Tongue (tissue), 2 donors: ENCODE measurements around the gene TIMM10B. TPM values are rescaled to one million over a fixed set of nuclear protein-coding genes. Genes with fewer than 3 reads are reported as not detected.

ENCODE experiments used
- DNase-seq: peaks from one replicate; pipeline ENCODE4 v3.0.0-alpha.2; 2015
- total RNA-seq: library from RNA; depleted of rRNA; stranded (reverse); fragments of >200 nt; gene quantifications from one replicate; pipeline ENCODE4 v1.2.3, GENCODE V29; 2014

Gene TIMM10B
- total RNA-seq, 1 donor from 2014 or later = 28.9 TPM

DNA sequence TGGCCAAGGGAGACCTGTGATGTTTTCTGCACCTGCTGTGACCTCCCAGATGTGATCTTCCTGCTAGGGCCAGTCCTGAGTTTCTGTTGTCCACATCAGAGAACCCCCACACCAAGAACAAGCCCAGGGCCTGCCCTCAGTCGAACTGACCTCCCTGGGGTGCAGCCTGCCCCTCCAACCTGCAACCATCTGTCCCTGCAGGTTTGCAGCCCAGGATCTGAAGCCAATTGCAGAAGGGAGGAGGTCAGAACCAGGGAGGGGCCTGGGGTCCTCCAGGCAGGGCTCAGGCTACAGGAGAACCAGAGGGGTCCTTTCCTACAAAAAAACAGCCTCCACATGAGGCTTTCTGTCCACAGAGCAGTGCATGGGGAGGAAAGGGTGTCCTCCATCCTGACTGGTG lies 8.4 kb upstream of the TIMM10B start:
- no peak for DNase-seq

DNA sequence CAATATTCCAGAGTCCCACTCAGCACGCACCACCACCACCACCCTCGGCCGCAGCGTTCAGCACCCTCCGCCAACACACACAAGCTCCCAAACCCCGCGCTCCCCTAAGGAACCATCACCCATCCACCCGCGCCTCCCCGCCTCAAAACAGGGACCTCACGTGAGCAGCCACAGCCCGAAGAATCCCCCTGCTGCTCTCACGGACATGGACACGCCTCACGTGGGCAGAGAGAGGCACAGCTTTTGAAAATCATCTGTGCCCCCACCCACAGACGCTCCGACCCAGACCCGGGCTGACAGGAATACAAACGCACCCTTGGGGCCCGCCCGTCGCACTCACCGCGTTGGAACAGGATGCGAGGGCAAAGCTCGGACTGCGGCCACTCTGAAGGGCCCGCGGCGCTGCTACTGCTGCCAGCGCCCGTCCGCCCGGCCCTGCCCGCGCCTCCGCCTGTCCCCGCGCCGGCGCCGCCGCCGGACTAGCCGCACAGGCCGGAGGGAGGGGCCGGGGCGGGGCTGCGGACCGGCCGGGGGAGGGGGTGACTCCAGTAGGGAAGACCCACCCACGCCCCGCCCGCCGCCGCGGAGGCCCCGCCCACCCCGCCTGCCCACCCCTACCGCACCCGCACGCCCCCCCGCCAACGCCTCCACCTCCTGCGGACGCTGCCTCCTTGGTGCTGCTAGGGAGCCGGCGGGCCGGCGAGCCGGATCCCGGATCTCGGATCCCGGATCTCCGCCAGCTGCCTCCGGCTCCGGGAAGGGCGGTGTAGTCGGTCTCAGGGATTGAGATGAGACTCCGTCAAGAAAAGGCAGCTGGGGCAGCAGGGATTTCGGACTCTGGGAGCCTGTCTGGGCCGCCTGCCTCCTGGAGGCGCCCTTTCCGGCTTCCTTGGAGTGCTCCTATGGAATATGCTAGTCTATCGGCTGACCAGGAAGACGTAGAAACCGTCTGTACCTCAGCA lies 7.6 kb upstream of the TIMM10B start, which contains the start of gene TRIM3:
TSS of gene TRIM3 (minus strand) at position 491 of the 962 bp plus-strand sequence. CDS start 8,246 bp downstream, outside the sequence.
- peak; percentile 95 for DNase-seq

- DNase-seq = no peak
Observed at GRCh38 chr11:6474413-6474792, 6.9 kb upstream of the TIMM10B start.

- no peak for DNase-seq
Observed at GRCh38 chr11:6474806-6475500, 6.3 kb upstream of the TIMM10B start.

DNA sequence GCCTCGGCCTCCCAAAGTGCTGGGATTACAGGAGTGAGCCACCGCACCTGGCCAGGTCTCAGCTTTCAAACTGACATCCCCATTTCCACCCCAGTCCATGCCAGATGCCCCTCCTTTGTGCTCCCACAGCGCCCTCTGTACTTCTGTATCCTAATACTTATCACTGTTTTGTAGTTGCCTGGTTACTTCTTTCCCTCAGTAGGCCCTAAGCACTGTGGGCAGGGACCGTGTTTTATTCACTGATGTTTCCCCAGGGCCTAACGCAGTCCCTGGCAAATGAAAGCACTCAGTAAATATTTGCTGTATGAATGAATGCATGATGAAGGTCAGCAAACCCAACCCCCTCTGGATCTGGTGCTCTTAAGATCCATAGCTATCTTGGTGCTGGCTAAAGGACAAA lies 5.4 kb upstream of the TIMM10B start:
- no peak for DNase-seq

DNA sequence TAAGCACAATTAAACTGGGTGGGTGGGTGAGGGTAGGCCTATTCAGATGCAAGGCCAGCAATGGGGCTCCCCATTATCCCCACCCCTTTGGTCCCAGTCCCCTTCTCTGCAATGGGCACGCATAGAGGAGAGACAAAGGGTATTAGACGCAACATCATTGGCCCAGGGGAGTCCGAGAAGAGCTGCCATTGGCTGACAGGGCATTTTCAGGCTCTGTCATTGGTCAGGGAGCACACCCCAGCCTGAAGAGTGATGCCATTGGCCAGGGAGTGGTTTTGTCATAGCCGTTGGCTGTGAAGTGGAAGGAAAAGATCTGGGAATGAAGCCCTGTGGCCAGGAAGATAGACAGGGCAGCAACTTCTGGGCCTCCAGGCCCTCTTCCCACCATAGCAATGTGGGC lies 4.7 kb upstream of the TIMM10B start:
- no peak for DNase-seq

DNA sequence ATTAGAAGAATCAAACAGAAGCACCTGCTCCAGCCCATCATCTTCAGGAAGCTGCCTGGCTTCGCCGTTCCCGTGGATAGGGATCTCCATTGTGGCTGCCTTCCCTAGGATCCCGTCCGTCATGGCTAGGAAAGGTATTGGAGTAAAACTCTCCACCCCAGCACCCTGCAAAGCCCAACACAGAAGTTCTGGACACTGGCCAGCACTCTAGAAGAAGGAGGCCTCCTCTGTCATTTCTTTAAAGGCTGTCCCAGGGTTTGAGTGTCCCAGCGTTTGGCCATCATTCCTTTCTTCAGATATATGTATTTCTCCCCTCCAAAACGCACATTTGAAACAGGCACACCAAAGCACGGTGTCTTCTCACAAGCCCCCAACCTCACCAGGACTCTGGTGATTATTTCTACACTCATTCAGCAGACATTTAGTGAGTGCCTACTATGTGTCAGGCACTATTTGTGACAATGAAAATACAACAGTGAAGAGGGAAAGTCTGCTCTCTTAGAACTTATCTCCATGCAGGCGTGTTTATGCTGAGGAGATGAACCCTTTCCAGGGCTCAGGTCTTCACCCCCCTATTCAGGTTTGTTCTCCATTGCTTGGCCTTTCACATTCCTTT lies 894 bp upstream of the TIMM10B start:
- DNase-seq = no peak

DNA sequence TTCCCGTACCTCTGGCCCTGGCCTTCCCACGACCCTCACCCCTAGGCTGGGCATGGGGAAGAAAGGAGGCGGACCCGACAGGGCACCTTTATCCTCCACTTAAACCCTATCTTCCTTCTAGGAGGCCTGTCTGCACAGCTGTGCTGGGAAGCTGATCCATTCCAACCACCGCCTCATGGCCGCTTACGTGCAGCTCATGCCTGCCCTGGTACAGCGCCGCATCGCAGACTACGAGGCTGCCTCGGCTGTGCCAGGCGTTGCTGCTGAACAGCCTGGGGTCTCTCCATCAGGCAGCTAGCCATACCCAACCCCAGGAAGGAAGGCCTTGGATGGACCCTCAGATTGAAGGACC lies 599 bp downstream of the TIMM10B start:
- peak; percentile 32 for DNase-seq

DNA sequence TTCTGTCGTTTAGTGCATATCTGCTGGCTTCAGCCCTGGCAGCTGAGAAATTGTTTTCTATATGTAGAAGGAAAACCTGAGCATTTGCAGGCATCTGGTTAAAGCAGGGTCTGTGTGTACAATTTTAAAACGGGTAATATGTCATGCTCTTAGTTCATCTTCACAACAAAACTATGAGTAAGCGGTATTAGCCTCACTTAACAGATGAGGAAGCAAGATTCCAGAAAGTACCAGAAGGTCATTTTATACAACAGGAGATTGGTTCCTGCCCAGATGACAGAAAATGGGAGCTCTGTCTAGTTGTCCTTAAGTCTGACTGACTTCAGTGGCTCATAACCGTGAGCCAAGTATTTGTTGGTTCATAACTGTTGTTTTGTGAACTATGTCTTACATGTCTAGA lies 1.1 kb downstream of the TIMM10B start:
- DNase-seq = no peak

DNA sequence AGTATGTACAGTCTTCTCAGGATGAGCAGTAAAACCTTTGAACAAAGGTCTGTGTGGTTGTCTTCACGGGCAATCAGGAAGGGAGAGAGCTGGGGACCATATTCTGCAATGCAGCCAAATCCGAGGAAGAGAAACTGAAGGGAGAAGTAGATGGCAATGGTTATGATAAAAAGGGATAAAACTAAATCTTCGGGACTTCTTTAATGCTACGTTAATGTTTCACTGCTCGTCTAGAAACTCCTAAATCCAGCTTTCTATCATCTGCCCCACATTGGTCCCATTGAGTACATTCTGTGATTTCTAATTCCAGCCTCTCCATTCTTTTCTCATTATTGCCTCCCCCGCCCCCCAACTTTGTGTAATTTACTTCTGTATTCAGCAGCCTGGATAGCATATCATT lies 1.7 kb downstream of the TIMM10B start:
- no peak for DNase-seq

GRCh38 chr11:6485661-6486060 lies 4.4 kb downstream of the TIMM10B start:
- DNase-seq = no peak

DNA sequence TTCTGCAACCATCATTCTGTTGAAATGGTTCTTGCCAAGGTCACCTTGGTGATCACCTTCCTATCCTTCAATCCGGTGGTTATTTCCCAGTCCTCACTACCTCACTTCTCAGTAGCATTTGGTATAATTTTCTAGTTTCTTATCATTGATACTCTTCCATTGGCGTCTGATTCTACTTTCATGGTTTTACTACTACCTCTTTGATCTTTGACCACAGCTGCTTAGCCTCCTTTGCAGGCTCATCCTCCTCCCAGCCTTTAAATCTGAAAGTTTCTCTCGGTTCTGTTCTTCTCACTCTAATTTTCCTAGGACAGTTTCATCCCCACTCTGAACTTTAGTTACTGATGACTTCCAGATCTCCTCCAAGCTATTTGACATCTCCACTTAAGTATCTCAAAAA lies 5.0 kb downstream of the TIMM10B start:
- DNase-seq = no peak

DNA sequence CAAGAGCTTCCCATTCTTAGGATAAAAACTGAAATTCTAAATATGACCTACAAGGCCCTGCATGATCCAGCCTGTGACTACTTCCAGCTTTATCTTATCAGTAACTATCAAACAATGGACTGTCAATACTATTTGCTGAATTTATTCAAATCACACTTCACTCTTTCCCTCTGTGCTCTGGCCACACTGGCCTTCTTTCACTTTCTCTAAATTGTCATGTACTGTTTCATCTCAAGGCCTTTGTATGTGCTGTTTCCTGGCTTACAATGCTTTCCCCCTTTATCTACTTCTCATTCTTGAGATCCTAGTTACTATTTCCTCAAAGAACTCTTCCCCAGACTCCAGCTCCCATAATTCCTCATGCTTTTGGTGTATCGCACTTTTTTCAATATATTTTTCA lies 5.6 kb downstream of the TIMM10B start:
- no peak for DNase-seq

DNA sequence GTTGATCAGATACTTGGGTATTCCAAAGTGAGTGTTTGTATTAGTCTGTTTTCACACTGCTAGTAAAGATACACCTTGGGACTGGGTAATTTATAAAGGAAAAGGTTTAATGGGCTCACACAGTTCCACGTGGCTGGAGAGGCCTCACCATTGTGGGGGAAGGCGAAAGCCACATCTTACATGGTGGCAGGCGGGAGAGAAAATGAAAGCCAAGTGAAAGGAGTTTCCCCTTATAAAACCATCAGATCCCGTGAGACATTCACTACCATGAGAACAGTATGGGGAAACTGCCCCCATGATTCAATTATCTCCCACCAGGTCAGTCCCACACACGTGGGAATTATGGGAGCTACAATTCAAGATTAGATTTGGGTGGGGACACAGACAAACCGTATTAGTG lies 7.0 kb downstream of the TIMM10B start:
- no peak for DNase-seq

GRCh38 chr11:6488821-6489220 lies 7.5 kb downstream of the TIMM10B start:
- DNase-seq = no peak

DNA sequence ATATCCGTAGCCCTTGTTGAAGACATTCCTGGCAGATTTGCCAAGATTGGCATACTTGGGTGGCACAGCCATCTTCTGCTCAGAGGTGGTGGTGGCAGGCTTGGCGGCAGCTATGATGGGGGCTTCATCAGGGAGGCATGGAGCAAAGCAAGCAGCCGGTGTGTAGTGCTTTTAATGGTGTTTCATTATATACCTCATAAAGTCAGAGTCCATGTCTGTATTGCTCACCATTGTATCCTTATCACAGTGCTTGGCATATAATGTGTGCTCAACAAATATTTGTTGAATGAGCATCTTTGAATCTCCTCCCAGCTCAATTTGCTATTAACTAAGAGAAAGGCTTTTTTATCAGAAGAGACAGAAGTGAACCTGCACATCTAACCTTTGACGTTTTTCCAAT lies 8.0 kb downstream of the TIMM10B start:
- DNase-seq = no peak

DNA sequence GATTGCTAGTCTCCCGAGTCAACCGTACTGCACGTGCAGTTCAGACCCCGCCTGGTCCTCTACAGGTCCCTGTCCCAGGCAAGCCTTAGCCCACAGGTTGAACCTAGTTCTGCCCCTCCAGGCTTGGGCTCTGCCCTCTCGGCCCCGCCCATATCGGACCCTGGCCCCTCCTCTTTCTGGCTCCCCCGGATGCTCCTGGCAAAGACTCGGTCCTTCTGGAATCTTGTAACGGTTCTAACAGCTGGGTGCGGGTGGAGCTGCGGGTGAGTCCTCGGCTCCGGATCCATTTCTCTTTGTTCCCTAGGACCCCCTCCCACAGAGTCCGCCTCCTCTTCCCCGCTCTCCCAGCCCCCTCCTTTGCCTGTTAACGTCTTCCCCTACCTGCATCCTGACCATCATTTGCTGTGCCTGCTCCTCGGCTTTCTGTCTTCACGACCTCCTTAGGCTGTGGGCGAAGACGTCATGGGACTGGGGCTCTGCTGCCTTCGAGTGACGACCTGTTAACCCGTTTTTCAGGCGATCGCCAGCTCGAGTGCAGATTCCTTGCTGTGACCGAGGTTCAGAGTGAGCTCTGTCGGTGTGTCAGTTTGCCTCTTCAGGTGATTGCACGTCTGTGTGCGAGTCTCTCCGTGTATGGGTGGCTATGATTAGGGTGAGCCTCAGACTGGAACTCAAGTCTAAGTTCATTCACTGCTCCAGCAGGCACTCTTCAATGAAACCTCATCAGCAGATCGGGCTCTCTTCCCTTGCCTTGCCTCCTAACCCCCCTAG lies 16.0 kb downstream of the TIMM10B start, which contains the start of gene DNHD1:
TSS of gene DNHD1 (plus strand) at position 212 of the 771 bp plus-strand sequence. CDS start 936 bp downstream, outside the sequence.
- DNase-seq = peak; percentile 70

GRCh38 chr11:6498121-6498520 lies 16.8 kb downstream of the TIMM10B start:
- no peak for DNase-seq

DNA sequence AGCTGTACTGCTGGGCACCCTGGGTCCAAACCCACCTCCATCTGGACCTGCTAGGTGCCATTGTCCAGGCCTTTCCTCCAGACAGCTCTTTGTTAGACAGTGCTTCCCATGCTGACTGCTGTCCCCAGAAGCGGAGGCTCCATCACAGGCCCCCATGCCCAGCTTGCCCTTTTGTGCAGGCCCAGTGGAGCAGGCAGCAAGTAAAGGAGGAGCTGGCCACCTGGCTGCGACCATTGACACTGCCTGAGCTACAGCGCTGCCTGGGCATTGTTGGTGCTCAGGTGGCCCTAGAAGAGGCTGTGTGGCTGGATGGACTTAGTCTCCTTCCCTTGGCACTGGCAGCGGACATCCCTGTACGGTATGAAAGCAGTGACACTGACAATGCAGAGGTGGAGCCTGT lies 17.2 kb downstream of the TIMM10B start:
- no peak for DNase-seq

DNA sequence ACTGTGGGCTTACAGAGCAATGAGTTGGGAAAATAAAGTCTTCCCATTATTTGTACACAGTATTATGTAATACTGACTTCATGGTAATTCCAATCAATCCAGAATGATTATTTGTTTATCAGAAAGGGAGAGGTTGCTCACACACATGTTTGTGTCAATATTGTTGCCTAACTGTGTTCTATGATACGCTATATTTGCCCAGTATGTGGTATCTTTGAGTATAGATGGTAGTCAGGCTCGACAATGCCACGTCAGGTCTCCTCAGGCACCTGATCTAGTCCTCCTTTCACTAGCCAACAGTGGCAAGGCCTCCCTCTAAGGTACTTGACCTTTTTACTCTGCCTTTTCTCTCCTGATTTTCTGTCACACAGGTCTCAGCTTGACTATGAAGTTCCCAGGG lies 21.1 kb downstream of the TIMM10B start:
- DNase-seq = no peak

DNA sequence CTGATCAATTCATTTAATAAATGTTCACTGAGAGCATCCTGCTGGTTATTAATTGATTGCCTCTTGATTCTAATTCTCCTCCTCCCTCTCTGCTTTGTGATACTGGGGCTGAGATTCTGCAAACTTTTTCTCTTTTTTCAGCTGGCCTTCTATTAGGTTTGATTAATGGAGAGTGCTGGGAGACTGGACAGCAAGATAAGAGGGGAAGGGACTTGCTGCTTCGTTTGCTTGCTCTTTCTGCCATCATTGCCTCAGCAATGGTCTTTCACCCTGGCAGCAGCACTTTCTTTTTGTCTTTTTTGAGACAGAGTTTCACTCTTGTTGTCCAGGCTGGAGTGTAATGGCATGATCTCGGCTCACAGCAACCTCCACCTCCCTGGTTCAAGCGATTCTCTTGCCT lies 22.9 kb downstream of the TIMM10B start:
- DNase-seq = no peak

- peak; percentile 52 for DNase-seq
Observed at GRCh38 chr11:6505577-6506240, 24.4 kb downstream of the TIMM10B start.
